Prostate gland (tissue), 2 donors: ENCODE measurements around the gene IL12RB1.

Experiments used
- POLR2A ChIP-seq: fragments of 450-650 bp; IDR thresholded peaks from one replicate; pipeline ENCODE4 v1.6.1; 2016; ENCODE audit warnings: antibody characterized with exemption, mild to moderate bottlenecking
- POLR2AphosphoS5 ChIP-seq: sonication (generic); formaldehyde crosslinking; IDR thresholded peaks from one replicate; pipeline ENCODE4 v1.6.1; 2017; ENCODE audit warnings: antibody characterized with exemption
- TF ChIP-seq, protein P1 (sequence below), 4 experiments: fragments of 200-600 bp in 2 of 4; fragments of 450-650 bp in 2 of 4; sonication (generic) in 2 of 4; IDR thresholded peaks; 1 replicate in 3 of 4; 2 replicates in 1 of 4; pipeline ENCODE4 v1.5.1; 2016 to 2019; ENCODE audit warnings: antibody characterized with exemption in 4 of 4, mild to moderate bottlenecking in 2 of 4, moderate library complexity in 2 of 4

- TF ChIP-seq, protein P1, sequence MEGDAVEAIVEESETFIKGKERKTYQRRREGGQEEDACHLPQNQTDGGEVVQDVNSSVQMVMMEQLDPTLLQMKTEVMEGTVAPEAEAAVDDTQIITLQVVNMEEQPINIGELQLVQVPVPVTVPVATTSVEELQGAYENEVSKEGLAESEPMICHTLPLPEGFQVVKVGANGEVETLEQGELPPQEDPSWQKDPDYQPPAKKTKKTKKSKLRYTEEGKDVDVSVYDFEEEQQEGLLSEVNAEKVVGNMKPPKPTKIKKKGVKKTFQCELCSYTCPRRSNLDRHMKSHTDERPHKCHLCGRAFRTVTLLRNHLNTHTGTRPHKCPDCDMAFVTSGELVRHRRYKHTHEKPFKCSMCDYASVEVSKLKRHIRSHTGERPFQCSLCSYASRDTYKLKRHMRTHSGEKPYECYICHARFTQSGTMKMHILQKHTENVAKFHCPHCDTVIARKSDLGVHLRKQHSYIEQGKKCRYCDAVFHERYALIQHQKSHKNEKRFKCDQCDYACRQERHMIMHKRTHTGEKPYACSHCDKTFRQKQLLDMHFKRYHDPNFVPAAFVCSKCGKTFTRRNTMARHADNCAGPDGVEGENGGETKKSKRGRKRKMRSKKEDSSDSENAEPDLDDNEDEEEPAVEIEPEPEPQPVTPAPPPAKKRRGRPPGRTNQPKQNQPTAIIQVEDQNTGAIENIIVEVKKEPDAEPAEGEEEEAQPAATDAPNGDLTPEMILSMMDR (IDR thresholded peaks at IDR 0.05) = no peak
- TF ChIP-seq POLR2AphosphoS5 = no peak
- no peak for TF ChIP-seq POLR2A
Observed at GRCh38 chr19:18073197-18073596, 13.5 kb downstream of the IL12RB1 start.
